Vein endothelial cell (primary cell): ENCODE results near the gene SNAPC4. TPM values are rescaled to one million over a fixed set of nuclear protein-coding genes. Genes with fewer than 3 reads are reported as not detected.

Experiments used
- total RNA-seq: library from RNA; depleted of rRNA; stranded (reverse); fragments of >200 nt; gene quantifications from 2 replicates; pipeline ENCODE4 v1.2.3, GENCODE V29; 2012

SNAPC4 gene
- total RNA-seq: 19.5 and 25.8 TPM in 2 replicates

DNA sequence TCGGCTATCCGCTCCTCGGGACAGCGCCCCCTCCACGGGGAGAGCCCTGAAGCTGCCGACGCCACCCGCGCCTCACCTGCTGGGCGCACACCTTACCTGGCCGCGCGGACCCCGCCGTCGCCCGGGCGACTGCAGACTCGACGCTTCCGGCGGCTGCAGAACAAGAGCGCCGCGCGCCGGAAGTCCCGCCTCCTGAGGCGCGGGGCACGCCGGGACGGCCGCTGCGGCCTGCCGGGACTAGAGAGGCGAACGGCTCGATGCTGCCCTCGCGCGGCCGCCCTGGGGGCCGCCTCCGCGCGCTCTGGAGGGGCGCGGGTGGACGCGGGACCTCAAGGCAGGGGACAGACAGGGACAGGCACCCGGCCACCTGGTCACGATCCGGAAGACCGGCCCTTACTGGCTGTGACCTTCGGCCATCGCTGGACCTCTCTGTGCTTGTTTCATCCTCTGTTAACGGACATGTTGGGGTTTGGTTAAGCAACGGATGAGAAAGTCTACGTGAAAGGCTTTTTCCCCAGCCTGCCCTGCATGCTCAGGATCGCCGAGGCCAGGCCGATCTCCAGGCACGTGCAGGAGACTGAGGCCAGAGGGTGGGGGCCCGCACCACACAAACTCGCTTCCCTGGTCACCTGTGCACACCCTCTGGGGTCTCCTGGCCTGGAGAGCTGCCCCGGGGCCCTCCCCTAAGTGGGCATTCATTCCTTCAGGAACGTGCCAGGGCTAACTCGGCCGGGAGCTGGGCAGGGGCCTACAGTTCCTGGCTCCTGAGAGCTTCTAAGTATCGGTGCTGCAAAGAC lies at the start of gene SNAPC4:
Gene SNAPC4, minus strand, starts transcription at position 133 of the 797 bp plus-strand sequence. CDS start 1,742 bp downstream, outside the sequence.

GRCh38 chr9:136439481-136440408 lies 39.8 kb upstream of the SNAPC4 start, which contains the start of gene INPP5E:
Gene INPP5E (minus strand): TSS chr9:136439845. CDS start chr9:136439419, 426 bp downstream.

DNA sequence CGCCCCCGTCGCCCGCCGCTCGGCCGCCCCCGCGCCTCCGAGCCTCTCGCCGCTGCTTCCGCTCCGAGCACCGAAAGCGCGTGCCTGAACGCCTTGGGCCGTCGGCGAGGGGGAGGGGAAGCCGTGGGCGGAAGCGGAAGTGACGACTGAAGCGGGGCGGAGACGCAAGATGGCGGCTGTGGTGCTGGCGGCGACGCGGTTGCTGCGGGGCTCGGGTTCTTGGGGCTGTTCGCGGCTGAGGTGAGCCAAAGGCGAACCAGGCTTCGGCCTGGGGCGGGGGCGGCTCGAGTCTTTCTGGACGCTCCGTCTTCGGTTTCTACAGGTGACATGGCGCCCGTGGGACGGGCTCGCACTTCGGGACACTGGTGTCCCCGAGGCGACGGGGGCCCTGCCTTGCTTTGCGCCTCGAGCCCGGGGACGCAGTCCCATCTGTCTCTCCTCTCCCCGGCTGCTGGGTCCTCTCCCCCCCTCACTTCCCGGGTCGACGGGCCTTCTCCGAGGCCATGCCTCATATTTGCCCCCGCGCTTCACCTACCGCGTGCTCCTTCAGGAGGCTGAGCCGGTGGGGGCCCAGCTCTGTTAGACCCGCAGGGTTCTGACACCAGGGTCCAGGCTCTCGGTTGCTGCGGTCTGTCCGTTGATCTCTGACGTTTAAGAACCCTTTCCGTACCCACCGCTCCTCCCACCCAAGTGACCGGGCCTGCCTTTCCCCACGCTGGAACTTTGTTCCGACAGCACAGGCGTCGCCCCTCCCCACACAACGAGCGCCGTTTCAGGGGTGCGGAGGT lies 10.7 kb upstream of the SNAPC4 start, which contains the start of the genes ENTR1 and PMPCA:
Gene ENTR1, minus strand, starts transcription at position 115 of the 788 bp plus-strand sequence. CDS start 217 bp downstream, outside the sequence.
Gene PMPCA, plus strand, starts transcription at position 159 of the 788 bp plus-strand sequence. Its CDS starts 11 bp downstream, at position 170.

DNA sequence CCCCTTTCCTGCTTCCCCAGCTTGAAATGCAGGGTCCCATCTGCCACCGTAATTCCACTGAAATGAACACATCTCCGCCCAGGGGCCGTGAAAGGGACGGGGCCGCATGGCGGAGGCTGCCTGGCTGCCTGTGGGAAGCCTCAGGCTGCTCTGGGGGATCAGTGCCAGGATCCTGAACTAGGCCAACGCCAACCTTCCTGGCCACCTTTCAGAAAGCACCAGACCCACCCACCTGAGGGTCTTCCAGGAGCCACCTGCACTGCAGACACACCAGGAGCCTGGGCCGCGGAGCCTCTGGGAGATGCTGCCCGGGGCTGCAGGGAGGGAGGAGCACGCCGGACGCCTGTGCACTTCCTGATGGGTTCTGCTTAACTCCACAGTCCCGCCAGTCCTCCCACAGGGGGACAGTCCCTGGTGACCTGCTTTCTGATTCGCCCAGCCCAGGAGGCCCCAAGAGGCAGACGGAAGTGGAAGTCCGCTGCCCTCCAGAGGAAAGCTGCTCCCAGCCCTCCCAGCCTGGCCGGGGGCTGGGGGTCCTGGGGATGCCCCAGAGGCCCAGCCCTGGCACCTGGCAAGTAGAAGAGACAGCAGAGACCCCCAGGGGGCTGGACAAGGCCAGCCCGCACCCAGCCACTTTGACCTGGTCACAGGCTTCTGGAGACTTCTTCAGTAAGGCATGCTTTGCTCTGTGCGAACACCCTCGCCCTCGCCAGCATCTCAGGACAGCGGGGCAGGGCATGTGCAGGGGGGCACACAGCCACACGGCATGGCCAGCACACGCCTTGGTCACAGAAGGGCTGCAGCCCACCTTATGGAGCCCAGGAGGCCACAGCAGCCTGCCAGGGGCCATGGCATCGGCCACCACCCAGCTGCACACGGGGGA lies 26.4 kb downstream of the SNAPC4 start, which contains the start of gene CARD9:
Gene CARD9, minus strand, starts transcription at position 370 of the 883 bp plus-strand sequence. CDS start 1,591 bp downstream, outside the sequence.

GRCh38 chr9:136363106-136363948 lies 36.6 kb downstream of the SNAPC4 start, which contains the start of gene DNLZ:
Gene DNLZ (minus strand): TSS chr9:136363744. CDS start chr9:136363714, 30 bp downstream.

Other genes with a start within 250 kb of the SNAPC4 start
- not detected in 2 replicates for gene LHX3, start 195.0 kb downstream of the SNAPC4 start, total RNA-seq
- gene QSOX2, start 154.4 kb downstream of the SNAPC4 start, total RNA-seq: 14.4 and 15.1 TPM in 2 replicates
- gene CCDC187, start 96.1 kb downstream of the SNAPC4 start, total RNA-seq: not detected in 2 replicates
- 29.6 and 47.4 TPM in 2 replicates for gene GPSM1, start 72.6 kb downstream of the SNAPC4 start, total RNA-seq
- gene DNLZ, start 36.4 kb downstream of the SNAPC4 start, total RNA-seq: 9.0 and 10.8 TPM in 2 replicates
- 0.57 and 0.65 TPM in 2 replicates for gene CARD9, start 26.5 kb downstream of the SNAPC4 start, total RNA-seq
- gene ENTR1, start 10.4 kb upstream of the SNAPC4 start, total RNA-seq: 36.5 and 37.6 TPM in 2 replicates
- gene PMPCA, start 10.5 kb upstream of the SNAPC4 start, total RNA-seq: 55.5 and 60.7 TPM in 2 replicates
- gene INPP5E, start 39.7 kb upstream of the SNAPC4 start, total RNA-seq: 15.3 and 16.3 TPM in 2 replicates
- 45.2 and 54.9 TPM in 2 replicates for gene SEC16A, start 82.9 kb upstream of the SNAPC4 start, total RNA-seq
- gene NOTCH1, start 145.9 kb upstream of the SNAPC4 start, total RNA-seq: 128 and 200 TPM in 2 replicates